Uterus (tissue), 2 donors: Measurements from ENCODE around the gene MAP3K15.

Experiments used
- POLR2A ChIP-seq, 2 donors: fragments of 450-650 bp; IDR thresholded peaks; one replicate each; pipeline ENCODE4 v1.6.1; 2016; ENCODE audit warnings: antibody characterized with exemption in 2 of 2, mild to moderate bottlenecking in 1 of 2, moderate library complexity in 1 of 2
- TF ChIP-seq, protein P1 (sequence below), 4 experiments: fragments of 200-600 bp in 2 of 4; fragments of 450-650 bp in 2 of 4; sonication (generic) in 2 of 4; IDR thresholded peaks; one replicate each; pipeline ENCODE4 v1.5.1; 2016 to 2019; ENCODE audit warnings: antibody characterized with exemption in 4 of 4, mild to moderate bottlenecking in 2 of 4, moderate library complexity in 1 of 4

DNA sequence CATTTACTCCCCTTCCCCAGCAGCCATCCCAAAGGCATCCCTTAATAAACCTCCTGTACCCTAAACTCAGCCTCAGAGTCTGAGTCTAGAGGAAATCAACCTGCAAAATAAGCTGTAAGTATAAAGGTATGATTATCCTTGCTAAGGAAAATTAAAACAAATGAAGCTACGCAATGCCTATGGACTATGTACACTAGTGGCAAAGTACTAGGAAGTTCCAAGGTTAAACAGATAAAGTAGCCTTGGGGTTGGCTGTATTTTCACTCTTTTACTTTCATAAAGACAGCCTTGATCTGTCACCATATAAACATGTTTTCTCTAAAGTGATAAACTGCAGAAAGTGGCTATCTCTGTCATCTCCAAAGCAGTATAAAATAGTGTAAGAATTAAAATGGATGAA lies 35.9 kb downstream of the MAP3K15 start:
- TF ChIP-seq, protein P1, sequence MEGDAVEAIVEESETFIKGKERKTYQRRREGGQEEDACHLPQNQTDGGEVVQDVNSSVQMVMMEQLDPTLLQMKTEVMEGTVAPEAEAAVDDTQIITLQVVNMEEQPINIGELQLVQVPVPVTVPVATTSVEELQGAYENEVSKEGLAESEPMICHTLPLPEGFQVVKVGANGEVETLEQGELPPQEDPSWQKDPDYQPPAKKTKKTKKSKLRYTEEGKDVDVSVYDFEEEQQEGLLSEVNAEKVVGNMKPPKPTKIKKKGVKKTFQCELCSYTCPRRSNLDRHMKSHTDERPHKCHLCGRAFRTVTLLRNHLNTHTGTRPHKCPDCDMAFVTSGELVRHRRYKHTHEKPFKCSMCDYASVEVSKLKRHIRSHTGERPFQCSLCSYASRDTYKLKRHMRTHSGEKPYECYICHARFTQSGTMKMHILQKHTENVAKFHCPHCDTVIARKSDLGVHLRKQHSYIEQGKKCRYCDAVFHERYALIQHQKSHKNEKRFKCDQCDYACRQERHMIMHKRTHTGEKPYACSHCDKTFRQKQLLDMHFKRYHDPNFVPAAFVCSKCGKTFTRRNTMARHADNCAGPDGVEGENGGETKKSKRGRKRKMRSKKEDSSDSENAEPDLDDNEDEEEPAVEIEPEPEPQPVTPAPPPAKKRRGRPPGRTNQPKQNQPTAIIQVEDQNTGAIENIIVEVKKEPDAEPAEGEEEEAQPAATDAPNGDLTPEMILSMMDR (IDR thresholded peaks at IDR 0.05), result no peak
- TF ChIP-seq POLR2A (IDR thresholded peaks at IDR 0.05), result no peak
